ENCODE data around the gene SGMS1.

Gene SGMS1

GRCh38 chr10:50620899-50621298 is 2.9 kb downstream of the SGMS1 start:
- in situ Hi-C loops (cut with HindIII; ENCODE audit: low pct_ligation_motif_present, low sequenced_read_pairs) = no loop called here

DNA sequence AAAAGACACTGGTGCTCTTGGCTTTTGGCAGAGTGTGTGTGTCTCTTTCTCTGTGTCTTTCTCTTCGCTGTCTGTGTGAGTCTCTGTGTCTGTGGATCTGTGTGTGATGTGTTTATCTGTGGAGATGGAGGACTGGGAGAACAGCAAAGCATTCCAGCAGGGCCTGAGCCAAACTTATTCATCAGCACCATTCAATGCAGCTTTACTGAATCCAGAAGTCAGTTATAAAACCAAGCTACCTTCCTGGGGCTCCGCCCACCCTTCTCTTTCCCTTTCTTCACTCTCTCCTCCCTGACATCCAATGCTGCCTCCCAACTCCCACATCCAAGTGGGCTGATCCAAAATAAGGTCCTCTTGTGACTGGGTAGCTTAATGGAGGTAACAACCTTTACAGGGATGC is 3.9 kb downstream of the SGMS1 start:
- no peak for DNase-seq
- Histone ChIP-seq H3K36me3 (replicated peaks) (no peaks in the 10 kb centered on the region), H3K4me3 (ENCODE audit: low read depth, low read length) (no peak overlapping the region), H3K27me3 (replicated peaks) (no peaks in the 10 kb centered on the region), H3K27ac (no peak overlapping the region)
- in situ Hi-C loops (cut with HindIII; ENCODE audit: low pct_ligation_motif_present, low sequenced_read_pairs) = no loop called here
- TF ChIP-seq, protein P1, sequence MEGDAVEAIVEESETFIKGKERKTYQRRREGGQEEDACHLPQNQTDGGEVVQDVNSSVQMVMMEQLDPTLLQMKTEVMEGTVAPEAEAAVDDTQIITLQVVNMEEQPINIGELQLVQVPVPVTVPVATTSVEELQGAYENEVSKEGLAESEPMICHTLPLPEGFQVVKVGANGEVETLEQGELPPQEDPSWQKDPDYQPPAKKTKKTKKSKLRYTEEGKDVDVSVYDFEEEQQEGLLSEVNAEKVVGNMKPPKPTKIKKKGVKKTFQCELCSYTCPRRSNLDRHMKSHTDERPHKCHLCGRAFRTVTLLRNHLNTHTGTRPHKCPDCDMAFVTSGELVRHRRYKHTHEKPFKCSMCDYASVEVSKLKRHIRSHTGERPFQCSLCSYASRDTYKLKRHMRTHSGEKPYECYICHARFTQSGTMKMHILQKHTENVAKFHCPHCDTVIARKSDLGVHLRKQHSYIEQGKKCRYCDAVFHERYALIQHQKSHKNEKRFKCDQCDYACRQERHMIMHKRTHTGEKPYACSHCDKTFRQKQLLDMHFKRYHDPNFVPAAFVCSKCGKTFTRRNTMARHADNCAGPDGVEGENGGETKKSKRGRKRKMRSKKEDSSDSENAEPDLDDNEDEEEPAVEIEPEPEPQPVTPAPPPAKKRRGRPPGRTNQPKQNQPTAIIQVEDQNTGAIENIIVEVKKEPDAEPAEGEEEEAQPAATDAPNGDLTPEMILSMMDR (IDR thresholded peaks at IDR 0.05; ENCODE audit: low read depth, low read length, missing control alignments) = no peak

More at GRCh38 chr10:50620899-50621298, 2.9 kb downstream of the SGMS1 start:
- H3K4me3 ChIP-seq (ENCODE audit: low read depth, low read length) = no peak overlapping the region
- TF ChIP-seq, protein P1 (IDR thresholded peaks at IDR 0.05; ENCODE audit: low read depth, low read length, missing control alignments) = no peak
- no peak for DNase-seq
- no peaks in the 10 kb centered on the region for H3K27me3 ChIP-seq (replicated peaks)
- H3K36me3 ChIP-seq (replicated peaks) = no peaks in the 10 kb centered on the region
- no peak overlapping the region for H3K27ac ChIP-seq

GRCh38 chr10:50619166-50619565 is 4.6 kb downstream of the SGMS1 start:
- Histone ChIP-seq H3K4me3 (ENCODE audit: low read depth, low read length) (no peak overlapping the region), H3K36me3 (replicated peaks) (no peaks in the 10 kb centered on the region), H3K27me3 (replicated peaks) (no peaks in the 10 kb centered on the region), H3K27ac (no peak overlapping the region)
- TF ChIP-seq, protein P1 (IDR thresholded peaks at IDR 0.05; ENCODE audit: low read depth, low read length, missing control alignments) = no peak
- in situ Hi-C loops (cut with HindIII; ENCODE audit: low pct_ligation_motif_present, low sequenced_read_pairs) = no loop called here
- no peak for DNase-seq

DNA sequence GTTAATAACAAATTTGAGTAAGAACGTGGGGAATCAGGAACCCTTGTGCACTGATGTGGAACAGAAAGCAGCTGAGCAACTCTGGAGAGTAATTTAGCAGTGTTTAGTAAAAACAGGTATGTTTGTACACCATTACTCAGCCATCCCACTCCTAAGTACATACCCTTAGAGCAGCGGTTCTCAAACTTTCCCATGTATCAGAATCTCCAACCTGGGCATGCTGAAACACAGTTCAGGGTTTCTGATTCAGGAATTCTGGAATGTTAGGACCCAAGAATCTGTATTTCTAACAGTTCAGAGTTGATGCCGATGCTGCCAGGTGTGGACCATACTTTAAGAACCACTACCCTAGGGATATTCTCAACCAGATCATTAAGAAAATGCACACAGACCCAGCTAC is 5.1 kb downstream of the SGMS1 start:
- H3K27me3 ChIP-seq (replicated peaks) = no peaks in the 10 kb centered on the region
- no peak overlapping the region for H3K27ac ChIP-seq
- DNase-seq = no peak
- TF ChIP-seq, protein P1 (IDR thresholded peaks at IDR 0.05; ENCODE audit: low read depth, low read length, missing control alignments) = no peak
- no peak overlapping the region for H3K4me3 ChIP-seq (ENCODE audit: low read depth, low read length)
- in situ Hi-C loops (cut with HindIII; ENCODE audit: low pct_ligation_motif_present, low sequenced_read_pairs) = no loop called here
- H3K36me3 ChIP-seq (replicated peaks) = no peaks in the 10 kb centered on the region

- no peak overlapping the region for H3K27ac ChIP-seq
- in situ Hi-C loops (cut with HindIII; ENCODE audit: low pct_ligation_motif_present, low sequenced_read_pairs) = no loop called here
These were observed 8.1 kb downstream of the SGMS1 start for GRCh38 chr10:50615658-50616057.

More at GRCh38 chr10:50615658-50616057, 8.1 kb downstream of the SGMS1 start:
- TF ChIP-seq, protein P1 (IDR thresholded peaks at IDR 0.05; ENCODE audit: low read depth, low read length, missing control alignments) = no peak
- H3K36me3 ChIP-seq (replicated peaks) = no peaks in the 10 kb centered on the region
- H3K27me3 ChIP-seq (replicated peaks) = no peaks in the 10 kb centered on the region
- no peak overlapping the region for H3K4me3 ChIP-seq (ENCODE audit: low read depth, low read length)
- DNase-seq = no peak

All from brain microvascular endothelial cell (primary cell).